ENCODE data around the gene HAUS1.

GRCh38 chr18:46158499-46158898 is 54.3 kb downstream of the HAUS1 start:
- TF ChIP-seq, protein P1, sequence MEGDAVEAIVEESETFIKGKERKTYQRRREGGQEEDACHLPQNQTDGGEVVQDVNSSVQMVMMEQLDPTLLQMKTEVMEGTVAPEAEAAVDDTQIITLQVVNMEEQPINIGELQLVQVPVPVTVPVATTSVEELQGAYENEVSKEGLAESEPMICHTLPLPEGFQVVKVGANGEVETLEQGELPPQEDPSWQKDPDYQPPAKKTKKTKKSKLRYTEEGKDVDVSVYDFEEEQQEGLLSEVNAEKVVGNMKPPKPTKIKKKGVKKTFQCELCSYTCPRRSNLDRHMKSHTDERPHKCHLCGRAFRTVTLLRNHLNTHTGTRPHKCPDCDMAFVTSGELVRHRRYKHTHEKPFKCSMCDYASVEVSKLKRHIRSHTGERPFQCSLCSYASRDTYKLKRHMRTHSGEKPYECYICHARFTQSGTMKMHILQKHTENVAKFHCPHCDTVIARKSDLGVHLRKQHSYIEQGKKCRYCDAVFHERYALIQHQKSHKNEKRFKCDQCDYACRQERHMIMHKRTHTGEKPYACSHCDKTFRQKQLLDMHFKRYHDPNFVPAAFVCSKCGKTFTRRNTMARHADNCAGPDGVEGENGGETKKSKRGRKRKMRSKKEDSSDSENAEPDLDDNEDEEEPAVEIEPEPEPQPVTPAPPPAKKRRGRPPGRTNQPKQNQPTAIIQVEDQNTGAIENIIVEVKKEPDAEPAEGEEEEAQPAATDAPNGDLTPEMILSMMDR (IDR thresholded peaks at IDR 0.05): no peak
- TF ChIP-seq EZH2phosphoT487 (IDR thresholded peaks at IDR 0.05): no peak
